Vagina (tissue), 2 donors: ENCODE data around the gene GNB1L.

Experiments used
- CTCF ChIP-seq, 3 experiments: fragments of 450-650 bp in 2 of 3; fragments of 200-600 bp in 1 of 3; sonication (generic) in 1 of 3; IDR thresholded peaks; one replicate each; pipeline ENCODE4 v1.5.1; 2017 to 2019; ENCODE audit warnings: antibody characterized with exemption in 3 of 3, mild to moderate bottlenecking in 2 of 3, moderate library complexity in 2 of 3
- POLR2A ChIP-seq, 2 donors: fragments of 450-650 bp; IDR thresholded peaks; one replicate each; pipeline ENCODE4 v1.6.1; 2017; ENCODE audit warnings: antibody characterized with exemption in 2 of 2, mild to moderate bottlenecking in 2 of 2, moderate library complexity in 2 of 2
- POLR2AphosphoS5 ChIP-seq, 2 donors: sonication (generic); formaldehyde crosslinking; IDR thresholded peaks; one replicate each; pipeline ENCODE4 v1.9.0; 2017; ENCODE audit warnings: antibody characterized with exemption in 2 of 2, mild to moderate bottlenecking in 2 of 2, low read depth in 1 of 2; ENCODE audit not compliant: insufficient read depth in 1 of 2

GRCh38 chr22:19807161-19807913, 47.3 kb downstream of the GNB1L start:
- TF ChIP-seq POLR2AphosphoS5 (IDR thresholded peaks at IDR 0.05; ENCODE audit: insufficient read depth in 1 of 2, low read depth in 1 of 2) (no peak), CTCF (IDR thresholded peaks at IDR 0.05) (no peak), POLR2A (IDR thresholded peaks at IDR 0.05) (no peak)
